Immature natural killer cell (primary cell): ENCODE results near the gene ERCC2. TPM values are rescaled to one million over a fixed set of nuclear protein-coding genes. Genes with fewer than 3 reads are reported as not detected.
"Not testable (repeated sequence)": the region's sequence is repeated elsewhere in the genome, so short reads cannot be mapped to it uniquely, and the experiment has no call there.

ENCODE experiments used
- DNase-seq, 3 donors: peaks; one replicate each; pipeline ENCODE4 v3.0.0; 2022; ENCODE audit warnings: mixed read lengths in 1 of 3
- H3K27ac Mint-ChIP-seq, 6 donors: one replicate each; pipeline ENCODE4 v1.8.0; 2020; ENCODE audit warnings: mixed read lengths in 6 of 6, mild to moderate bottlenecking in 5 of 6, inconsistent platforms in 4 of 6, moderate library complexity in 3 of 6
- H3K27me3 Mint-ChIP-seq, 3 donors: one replicate each; pipeline ENCODE4 v1.8.0; 2020 to 2021; ENCODE audit warnings: low read depth in 3 of 3, mild to moderate bottlenecking in 3 of 3, mixed read lengths in 3 of 3, moderate library complexity in 3 of 3, inconsistent platforms in 1 of 3
- H3K36me3 Mint-ChIP-seq, 3 donors: one replicate each; pipeline ENCODE4 v1.8.0; 2020; ENCODE audit warnings: mixed read lengths in 3 of 3, inconsistent platforms in 2 of 3, mild to moderate bottlenecking in 2 of 3
- H3K4me1 Mint-ChIP-seq, 2 donors: one replicate each; pipeline ENCODE4 v1.8.0; 2020; ENCODE audit warnings: inconsistent platforms in 2 of 2, mild to moderate bottlenecking in 2 of 2, mixed read lengths in 2 of 2, moderate library complexity in 1 of 2
- H3K4me3 Mint-ChIP-seq, 5 donors: one replicate each; pipeline ENCODE4 v1.8.0; 2020; ENCODE audit warnings: mild to moderate bottlenecking in 5 of 5, mixed read lengths in 5 of 5, inconsistent platforms in 3 of 5, moderate library complexity in 3 of 5
- H3K9me3 Mint-ChIP-seq, 6 donors: one replicate each; pipeline ENCODE4 v1.8.0; 2020; ENCODE audit warnings: mild to moderate bottlenecking in 6 of 6, mixed read lengths in 6 of 6, inconsistent platforms in 4 of 6, moderate library complexity in 3 of 6
- polyA plus RNA-seq, 3 donors: library from polyadenylated mRNA; unstranded; fragments of 300-500 nt; fragmentation: Illumina TruSeq; gene quantifications; one replicate each; pipeline ENCODE4 v1.2.3, GENCODE V29; 2021

The ERCC2 gene
- polyA plus RNA-seq, 3 donors from 2014 or later: 2.4 to 8.7 (median 3.1) TPM

DNA sequence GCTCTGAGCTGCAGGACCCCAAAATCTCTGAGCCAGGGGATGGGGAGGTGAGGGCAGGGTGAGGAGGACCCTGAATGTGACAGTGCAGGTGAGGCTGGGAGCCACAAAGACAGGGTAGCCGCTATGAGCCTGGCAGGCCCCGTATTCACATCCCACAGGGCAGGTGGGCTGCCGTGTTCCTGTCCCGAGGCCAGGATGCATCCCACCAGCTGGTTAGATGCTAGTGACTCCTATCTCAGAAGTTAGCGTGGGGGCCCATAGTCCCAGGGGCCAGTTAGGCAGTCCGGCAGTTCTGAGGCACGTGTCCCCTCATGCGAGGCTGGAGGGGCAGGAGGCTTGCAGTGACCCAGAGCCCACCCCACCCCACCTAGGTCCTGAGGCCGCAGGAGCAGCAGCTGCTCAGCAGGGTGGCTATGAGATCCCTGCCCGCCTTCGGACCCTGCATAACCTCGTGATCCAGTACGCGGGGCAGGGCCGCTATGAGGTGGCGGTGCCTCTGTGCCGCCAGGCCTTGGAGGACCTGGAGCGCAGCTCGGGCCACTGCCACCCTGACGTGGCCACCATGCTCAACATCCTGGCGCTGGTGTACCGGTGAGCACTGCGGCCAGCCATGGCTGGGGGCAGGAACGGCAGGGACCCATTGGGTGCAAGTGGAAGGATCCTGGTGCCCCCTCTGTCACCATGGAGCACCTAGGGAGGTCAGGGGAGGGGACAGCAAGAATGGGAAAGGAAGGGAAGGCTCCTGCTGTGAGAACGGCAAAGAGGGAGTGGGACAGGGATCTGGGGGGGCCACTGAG is 22.6 kb downstream of the ERCC2 start:
- peaks cover 0 to 4% (median 4%) of the 10 kb centered on the region in 3 donors for H3K27me3 Mint-ChIP-seq
- DNase-seq: no peak
- H3K4me1 Mint-ChIP-seq: no peaks in the 10 kb centered on the region
- no peak overlapping the region for H3K4me3 Mint-ChIP-seq
- peaks cover 0 to 3% (median 0%) of the 10 kb centered on the region in 3 donors for H3K36me3 Mint-ChIP-seq
- H3K9me3 Mint-ChIP-seq: no peaks in the 10 kb centered on the region
- no peak overlapping the region for H3K27ac Mint-ChIP-seq

- no peak overlapping the region for H3K27ac Mint-ChIP-seq
- H3K9me3 Mint-ChIP-seq: no peaks in the 10 kb centered on the region
- no peaks in the 10 kb centered on the region for H3K4me1 Mint-ChIP-seq
- peaks cover 0 to 3% (median 0%) of the 10 kb centered on the region in 3 donors for H3K36me3 Mint-ChIP-seq
- peaks cover 0 to 4% (median 4%) of the 10 kb centered on the region in 3 donors for H3K27me3 Mint-ChIP-seq
- no peak for DNase-seq
- no peak overlapping the region for H3K4me3 Mint-ChIP-seq
These were observed 23.9 kb downstream of the ERCC2 start for GRCh38 chr19:45346449-45346848.

DNA sequence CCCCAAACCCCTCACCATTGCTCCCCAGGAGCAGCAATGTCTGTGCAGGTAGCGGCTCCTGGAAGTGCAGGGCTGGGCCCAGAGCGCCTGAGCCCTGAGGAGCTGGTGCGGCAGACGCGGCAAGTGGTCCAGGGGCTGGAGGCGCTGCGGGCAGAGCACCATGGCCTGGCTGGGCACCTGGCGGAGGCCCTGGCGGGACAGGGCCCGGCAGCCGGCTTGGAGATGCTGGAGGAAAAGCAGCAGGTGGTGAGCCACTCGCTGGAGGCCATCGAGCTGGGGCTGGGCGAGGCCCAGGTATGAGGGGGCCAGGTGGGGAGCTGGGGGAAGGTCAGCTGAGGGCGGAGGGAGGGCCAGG is 24.9 kb downstream of the ERCC2 start:
- Mint-ChIP-seq H3K4me3 (no peak overlapping the region), H3K27me3 (peaks cover 0 to 4% (median 4%) of the 10 kb centered on the region in 3 donors), H3K4me1 (peaks cover 0 to under 1% of the 10 kb centered on the region in 2 donors), H3K27ac (no peak overlapping the region), H3K36me3 (no peaks in the 10 kb centered on the region), H3K9me3 (no peaks in the 10 kb centered on the region)
- DNase-seq: no peak

- Mint-ChIP-seq H3K9me3 (no peaks in the 10 kb centered on the region), H3K27me3 (peaks cover 4 to 10% (median 5%) of the 10 kb centered on the region in 3 donors), H3K4me1 (peaks cover 4 to 6% of the 10 kb centered on the region in 2 donors), H3K36me3 (no peaks in the 10 kb centered on the region), H3K4me3 (no peak overlapping the region), H3K27ac (no peak overlapping the region)
- DNase-seq: no peak
These were observed 25.5 kb downstream of the ERCC2 start for GRCh38 chr19:45344621-45345505.

DNA sequence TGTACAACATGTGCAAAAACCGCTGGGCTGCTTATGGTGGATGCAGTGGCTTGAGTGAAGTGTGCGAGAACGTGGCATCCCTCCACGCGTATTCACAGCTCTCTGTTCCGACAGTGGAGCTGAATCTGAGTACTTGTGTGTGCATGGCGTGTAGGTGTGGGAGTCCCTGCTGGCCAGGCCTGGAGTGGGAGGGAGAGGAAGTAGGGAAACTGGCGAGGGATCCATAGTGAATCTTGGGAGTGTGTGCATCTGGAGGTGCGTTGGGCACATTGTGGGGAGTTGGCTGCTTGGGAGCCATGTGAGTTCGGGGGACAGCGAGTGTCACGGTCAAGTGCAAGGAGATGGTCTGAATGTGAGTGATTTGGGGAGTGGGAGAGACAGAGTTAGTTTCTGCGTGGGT is 27.5 kb downstream of the ERCC2 start:
- no peak for DNase-seq
- H3K9me3 Mint-ChIP-seq: no peaks in the 10 kb centered on the region
- peaks cover 6 to 11% of the 10 kb centered on the region in 2 donors for H3K4me1 Mint-ChIP-seq
- no peak overlapping the region for H3K27ac Mint-ChIP-seq
- H3K4me3 Mint-ChIP-seq: no peak overlapping the region
- peaks cover 11 to 12% (median 12%) of the 10 kb centered on the region in 3 donors for H3K27me3 Mint-ChIP-seq
- no peaks in the 10 kb centered on the region for H3K36me3 Mint-ChIP-seq

- H3K27ac Mint-ChIP-seq: no peak overlapping the region
- H3K27me3 Mint-ChIP-seq: peaks cover 11 to 12% (median 12%) of the 10 kb centered on the region in 3 donors
- H3K4me1 Mint-ChIP-seq: peaks cover 6 to 11% of the 10 kb centered on the region in 2 donors
- no peaks in the 10 kb centered on the region for H3K36me3 Mint-ChIP-seq
- H3K4me3 Mint-ChIP-seq: no peak overlapping the region
- no peak for DNase-seq
- no peaks in the 10 kb centered on the region for H3K9me3 Mint-ChIP-seq
These were observed 29.4 kb downstream of the ERCC2 start for GRCh38 chr19:45340899-45341453.

GRCh38 chr19:45340232-45340898 is 30.0 kb downstream of the ERCC2 start, which contains the start of gene KLC3:
Gene KLC3, plus strand, starts transcription at chr19:45340750. Its CDS starts 4,792 bp downstream, at chr19:45345542.
- no peak within 1 kb of the TSS for H3K27ac Mint-ChIP-seq

DNA sequence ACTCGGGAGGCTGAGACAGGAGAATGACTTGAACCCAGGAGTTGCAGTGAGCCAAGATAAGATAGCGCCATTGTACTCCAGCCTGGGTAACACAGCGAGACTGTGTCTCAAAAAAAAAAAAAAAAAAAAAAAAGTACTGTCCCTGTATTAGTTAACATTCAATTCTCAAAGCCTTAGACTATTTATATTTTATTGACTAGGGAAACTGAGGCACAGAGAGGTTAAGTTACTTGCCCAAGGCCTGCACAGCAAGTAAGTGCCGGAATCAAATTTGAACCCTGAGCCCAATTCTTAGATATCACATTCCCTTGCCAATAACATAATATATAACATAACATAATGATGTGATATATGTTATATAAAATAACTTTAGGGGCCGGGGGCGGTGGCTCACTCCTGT is 30.7 kb downstream of the ERCC2 start:
- Mint-ChIP-seq H3K4me3 (peak overlapping the region in 1 of 5 donors; percentile 50), H3K27ac (no peak overlapping the region), H3K4me1 (peaks cover 6 to 11% of the 10 kb centered on the region in 2 donors), H3K36me3 (no peaks in the 10 kb centered on the region), H3K27me3 (peaks cover 8 to 12% (median 11%) of the 10 kb centered on the region in 3 donors), H3K9me3 (no peaks in the 10 kb centered on the region)
- no peak for DNase-seq

More at GRCh38 chr19:45340232-45340898, 30.0 kb downstream of the ERCC2 start, which contains the start of gene KLC3:
- no peaks in the 10 kb centered on the region for H3K9me3 Mint-ChIP-seq
- peaks cover 11 to 12% (median 11%) of the 10 kb centered on the region in 3 donors for H3K27me3 Mint-ChIP-seq
- H3K4me1 Mint-ChIP-seq: peaks cover 6 to 11% of the 10 kb centered on the region in 2 donors
- peak within 1 kb of the TSS; percentile 40 to 76 (median 75) for H3K4me3 Mint-ChIP-seq
- peak in 1 of 3 donors; percentile 21 for DNase-seq
- H3K36me3 Mint-ChIP-seq: no peaks in the 10 kb centered on the region

GRCh38 chr19:45336696-45337251 is 33.6 kb downstream of the ERCC2 start:
- Mint-ChIP-seq H3K27me3 (peaks cover 8 to 11% (median 8%) of the 10 kb centered on the region in 3 donors), H3K9me3 (no peaks in the 10 kb centered on the region), H3K36me3 (no peaks in the 10 kb centered on the region), H3K4me1 (peaks cover 6 to 11% of the 10 kb centered on the region in 2 donors), H3K27ac (no peak overlapping the region), H3K4me3 (no peak overlapping the region)
- no peak for DNase-seq

GRCh38 chr19:45334881-45335280 is 35.5 kb downstream of the ERCC2 start:
- not testable (repeated sequence) for H3K36me3 Mint-ChIP-seq, H3K4me3 Mint-ChIP-seq, H3K27me3 Mint-ChIP-seq, DNase-seq, H3K9me3 Mint-ChIP-seq, H3K27ac Mint-ChIP-seq, H3K4me1 Mint-ChIP-seq

GRCh38 chr19:45333609-45334303 is 36.6 kb downstream of the ERCC2 start:
- DNase-seq: no peak
- Mint-ChIP-seq H3K27ac (no peak overlapping the region), H3K4me3 (no peak overlapping the region), H3K27me3 (peaks cover 0 to 4% (median 4%) of the 10 kb centered on the region in 3 donors), H3K9me3 (no peaks in the 10 kb centered on the region), H3K36me3 (no peaks in the 10 kb centered on the region), H3K4me1 (peaks cover 2 to 5% of the 10 kb centered on the region in 2 donors)

DNA sequence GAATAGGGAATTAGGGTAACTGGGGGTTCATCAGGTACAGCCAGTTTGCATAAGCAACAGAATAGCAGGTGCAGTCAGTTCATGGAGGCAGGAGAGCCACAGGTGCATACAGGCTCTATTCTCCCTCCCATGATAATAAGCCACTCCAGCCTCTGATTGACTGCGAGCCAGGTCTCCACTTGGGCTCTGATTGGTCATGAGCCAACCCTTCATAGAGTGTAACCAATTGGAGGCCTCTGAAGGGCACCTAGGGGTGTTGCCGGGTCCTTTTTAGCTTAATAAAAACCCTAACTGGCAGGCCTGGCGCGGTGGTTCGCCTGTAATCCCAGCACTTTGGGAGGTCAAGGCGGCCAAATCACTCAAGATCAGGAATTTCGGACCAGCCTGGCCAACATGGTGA is 39.0 kb downstream of the ERCC2 start:
- Mint-ChIP-seq H3K4me1 (no peaks in the 10 kb centered on the region), H3K27me3 (peaks cover 0 to 1% (median 0%) of the 10 kb centered on the region in 3 donors), H3K4me3 (no peak overlapping the region), H3K27ac (no peak overlapping the region), H3K36me3 (no peaks in the 10 kb centered on the region), H3K9me3 (no peaks in the 10 kb centered on the region)
- DNase-seq: no peak
